ENCODE data around the gene CENPH.
"Not testable (repeated sequence)": the region's sequence is repeated elsewhere in the genome, so short reads cannot be mapped to it uniquely, and the experiment has no call there.

The CENPH gene

GRCh38 chr5:69189162-69190086 is at the start of gene CENPH:
Gene CENPH (plus strand): TSS chr5:69189583. CDS start chr5:69189635, 52 bp downstream.
- DNase-seq (ENCODE audit: low read depth in 3 of 3, low spot score in 1 of 3) = peak; percentile 71 to 90 (median 71)

GRCh38 chr5:69140239-69140638 is 49.1 kb upstream of the CENPH start:
- DNase-seq (ENCODE audit: low read depth in 3 of 3, low spot score in 1 of 3) = not testable (repeated sequence)

- no peak for DNase-seq (ENCODE audit: low read depth in 3 of 3, low spot score in 1 of 3)
Observed at GRCh38 chr5:69140827-69141226, 48.6 kb upstream of the CENPH start.

GRCh38 chr5:69148576-69148975 is 40.8 kb upstream of the CENPH start:
- DNase-seq (ENCODE audit: low read depth in 3 of 3, low spot score in 1 of 3) = not testable (repeated sequence)

GRCh38 chr5:69148981-69149675 is 40.3 kb upstream of the CENPH start:
- DNase-seq (ENCODE audit: low read depth in 3 of 3, low spot score in 1 of 3) = no peak

- no peak for DNase-seq (ENCODE audit: low read depth in 3 of 3, low spot score in 1 of 3)
Observed at GRCh38 chr5:69149676-69150010, 39.7 kb upstream of the CENPH start.

GRCh38 chr5:69152731-69153130 is 36.7 kb upstream of the CENPH start:
- DNase-seq (ENCODE audit: low read depth in 3 of 3, low spot score in 1 of 3) = no peak

GRCh38 chr5:69156456-69156855 is 32.9 kb upstream of the CENPH start:
- no peak for DNase-seq (ENCODE audit: low read depth in 3 of 3, low spot score in 1 of 3)

- DNase-seq (ENCODE audit: low read depth in 3 of 3, low spot score in 1 of 3) = no peak
Observed at GRCh38 chr5:69158039-69158438, 31.3 kb upstream of the CENPH start.

- no peak for DNase-seq (ENCODE audit: low read depth in 3 of 3, low spot score in 1 of 3)
Observed at GRCh38 chr5:69160651-69161050, 28.7 kb upstream of the CENPH start.

GRCh38 chr5:69166686-69167492 is 22.5 kb upstream of the CENPH start, which contains the start of gene CCNB1:
Gene CCNB1 (plus strand): TSS chr5:69167150. CDS start chr5:69167263, 113 bp downstream.
- peak; percentile 87 to 93 (median 91) for DNase-seq (ENCODE audit: low read depth in 3 of 3, low spot score in 1 of 3)

- DNase-seq (ENCODE audit: low read depth in 3 of 3, low spot score in 1 of 3) = no peak
Observed at GRCh38 chr5:69167493-69167855, 21.9 kb upstream of the CENPH start.

- DNase-seq (ENCODE audit: low read depth in 3 of 3, low spot score in 1 of 3) = no peak
Observed at GRCh38 chr5:69167929-69168328, 21.5 kb upstream of the CENPH start.

GRCh38 chr5:69170495-69170894 is 18.9 kb upstream of the CENPH start:
- no peak for DNase-seq (ENCODE audit: low read depth in 3 of 3, low spot score in 1 of 3)

GRCh38 chr5:69170969-69171368 is 18.4 kb upstream of the CENPH start:
- no peak for DNase-seq (ENCODE audit: low read depth in 3 of 3, low spot score in 1 of 3)

GRCh38 chr5:69181659-69182293 is 7.6 kb upstream of the CENPH start:
- not testable (repeated sequence) for DNase-seq (ENCODE audit: low read depth in 3 of 3, low spot score in 1 of 3)

GRCh38 chr5:69184621-69185020 is 4.8 kb upstream of the CENPH start:
- no peak for DNase-seq (ENCODE audit: low read depth in 3 of 3, low spot score in 1 of 3)

- no peak for DNase-seq (ENCODE audit: low read depth in 3 of 3, low spot score in 1 of 3)
Observed at GRCh38 chr5:69187342-69187741, 2.0 kb upstream of the CENPH start.

- DNase-seq (ENCODE audit: low read depth in 3 of 3, low spot score in 1 of 3) = no peak
Observed at GRCh38 chr5:69188811-69189161, 597 bp upstream of the CENPH start.

GRCh38 chr5:69202497-69202896 is 13.1 kb downstream of the CENPH start:
- no peak for DNase-seq (ENCODE audit: low read depth in 3 of 3, low spot score in 1 of 3)

All from stimulated activated CD4-positive, alpha-beta T cell treated with anti-CD3 and anti-CD28 coated beads, TNF-alpha, amount 100 ng/mL, for 1 hour (primary cell).